H4 (cell line): Measurements from ENCODE around the gene RD3L. TPM values are rescaled to one million over a fixed set of nuclear protein-coding genes. Genes with fewer than 3 reads are reported as not detected.

Source experiments
- DNase-seq: peaks from one replicate; pipeline ENCODE4 v3.0.0-alpha.2; 2015; ENCODE audit warnings: low spot score
- total RNA-seq: library from RNA; depleted of rRNA; stranded (reverse); fragments of >200 nt; shearing (Covaris generic); gene quantifications from 2 replicates; pipeline ENCODE4 v1.2.3, GENCODE V29; 2014; rRNA removed

RD3L gene
- total RNA-seq, 1 experiment from 2014 or later = not detected

GRCh38 chr14:103896578-103896977, 45.8 kb downstream of the RD3L start:
- peak; percentile 29 for DNase-seq

- DNase-seq = no peak
Observed at GRCh38 chr14:103894723-103895059, 47.6 kb downstream of the RD3L start.

DNA sequence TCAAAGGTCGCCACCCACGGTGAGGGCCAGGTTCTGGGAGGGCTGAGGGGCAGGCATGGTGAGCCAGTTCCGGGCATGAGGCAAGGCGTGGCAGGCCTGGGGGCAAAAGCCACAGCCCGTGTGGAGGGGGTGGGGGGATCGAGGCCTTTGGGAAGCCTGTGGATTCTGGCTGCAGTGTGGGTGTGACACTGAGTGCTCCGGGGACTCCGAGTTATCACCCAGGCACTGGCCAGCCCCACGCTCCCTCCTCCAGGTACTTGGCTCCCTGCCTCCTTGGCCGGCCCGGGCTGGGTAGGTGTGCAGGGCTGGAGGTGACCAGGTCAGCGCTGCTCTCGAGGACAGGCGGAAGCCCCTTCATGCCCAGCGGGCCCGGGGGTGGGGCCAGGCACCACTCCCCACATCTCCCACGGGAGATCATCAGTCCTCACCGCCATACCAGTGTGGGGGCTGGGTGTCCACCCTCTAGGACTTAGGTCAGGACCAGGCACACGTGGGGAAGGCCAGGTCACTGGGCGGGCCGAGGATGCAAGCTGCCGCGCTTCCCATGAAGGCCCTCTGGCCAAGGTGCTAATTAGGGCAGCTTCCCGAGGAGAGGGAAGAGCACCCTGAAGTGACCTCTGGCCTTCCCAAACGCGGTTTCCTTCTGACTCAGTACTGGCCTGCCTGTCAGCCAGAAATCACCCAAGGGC, 48.2 kb downstream of the RD3L start:
- DNase-seq = no peak

- no peak for DNase-seq
Observed at GRCh38 chr14:103892247-103892646, 50.1 kb downstream of the RD3L start.

DNA sequence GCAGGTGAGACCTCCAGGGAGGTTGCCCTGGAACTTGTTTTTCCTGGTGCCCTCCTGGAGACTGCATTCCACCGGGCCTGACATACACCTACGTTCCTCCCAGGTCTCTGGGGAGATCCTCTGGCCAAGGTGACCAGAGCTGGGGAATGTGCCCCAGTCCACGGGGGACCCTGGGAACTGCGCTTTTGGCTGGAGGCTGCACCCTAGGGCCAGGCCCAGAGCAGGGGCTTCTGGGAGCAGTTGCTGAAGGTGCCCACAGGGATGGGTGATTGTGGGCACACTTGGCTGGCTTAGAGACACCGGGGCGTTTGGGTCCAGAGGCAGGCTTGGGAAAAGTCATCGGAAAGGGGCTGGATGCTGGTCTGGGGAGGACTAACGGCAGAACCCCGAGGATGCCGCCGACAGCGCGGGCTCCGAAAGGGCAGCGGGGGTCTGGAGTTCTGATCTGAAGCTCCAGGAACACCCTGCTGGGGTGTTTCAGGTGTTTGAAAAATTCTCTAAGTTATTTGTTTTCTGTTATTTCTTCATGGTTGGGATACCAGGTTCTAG, 50.6 kb downstream of the RD3L start:
- DNase-seq = no peak

DNA sequence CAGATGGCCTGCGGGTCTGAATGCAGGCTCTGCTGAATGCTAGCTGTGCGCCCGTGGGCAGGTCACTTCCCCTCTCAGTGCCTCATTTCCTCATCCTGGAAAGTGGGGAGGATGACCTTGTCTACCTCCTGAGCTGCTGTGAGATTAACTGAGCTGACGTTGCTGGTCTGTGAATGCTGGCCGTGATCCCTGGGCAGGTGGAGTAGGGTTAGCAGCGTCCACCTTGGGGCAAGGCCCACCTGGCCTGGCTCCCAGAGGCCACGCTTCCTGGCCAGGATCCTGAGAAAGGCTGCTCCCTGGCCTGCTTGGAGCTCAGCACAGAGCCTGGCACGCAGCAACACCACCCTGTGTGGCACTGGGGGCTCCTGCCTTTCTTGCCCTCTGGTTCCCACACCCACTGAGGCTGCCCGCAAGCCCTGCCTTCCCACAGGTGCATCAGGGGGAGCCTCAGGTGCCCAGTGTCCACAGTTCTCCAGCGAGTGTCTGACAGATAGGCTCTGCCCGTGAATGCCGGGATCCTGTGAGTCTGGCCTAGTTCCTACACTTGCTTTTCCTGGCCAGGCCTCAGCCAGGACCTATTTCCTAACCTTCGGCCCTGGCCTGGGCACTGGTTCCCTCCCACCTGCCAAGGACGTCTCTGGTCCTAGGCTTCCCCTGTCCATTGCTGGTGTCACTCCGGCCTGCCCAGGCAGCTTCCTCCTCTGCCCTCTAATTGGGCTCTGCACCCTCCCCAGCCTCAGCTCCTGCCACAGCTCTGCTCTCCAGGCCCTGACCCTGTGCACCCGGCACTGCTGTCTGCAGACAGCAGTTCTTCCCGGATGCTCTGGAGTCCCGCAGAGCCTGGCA, 51.3 kb downstream of the RD3L start:
- no peak for DNase-seq

Other genes starting within 250 kb of the RD3L start
- 20.3 and 39.9 TPM in 2 replicates for gene XRCC3, start 227.1 kb downstream of the RD3L start, total RNA-seq
- gene ZFYVE21, start 226.7 kb downstream of the RD3L start, total RNA-seq = 17.2 and 31.6 TPM in 2 replicates
- 2.6 and 2.9 TPM in 2 replicates for gene PPP1R13B, start 95.0 kb downstream of the RD3L start, total RNA-seq
- gene TDRD9, start 14.1 kb downstream of the RD3L start, total RNA-seq = not detected in 2 replicates
- gene ASPG, start 143.2 kb upstream of the RD3L start, total RNA-seq = not detected in 2 replicates
- gene KIF26A, start 196.1 kb upstream of the RD3L start, total RNA-seq = 0.77 and 1.6 TPM in 2 replicates